Keratinocyte (primary cell): ENCODE results near the gene CACNB4.

Experiments
- CTCF ChIP-seq, 3 experiments: IDR thresholded peaks in 1 of 3; conservative IDR thresholded peaks in 1 of 3; optimal IDR thresholded peaks in 1 of 3; 2 replicates in 2 of 3; 3 replicates in 1 of 3; pipeline versions ENCODE3 to v1.5.1; 2011; ENCODE audit warnings: low read length in 3 of 3, mild to moderate bottlenecking in 3 of 3, moderate library complexity in 2 of 3, control low read depth in 1 of 3, inconsistent platforms in 1 of 3; ENCODE audit not compliant: insufficient read depth in 2 of 3; ENCODE audit errors: extremely low read depth in 1 of 3
- EZH2 ChIP-seq: IDR thresholded peaks from one replicate; pipeline ENCODE4 v1.6.1; 2012; ENCODE audit warnings: inconsistent platforms, mild to moderate bottlenecking, low read length, moderate library complexity

- TF ChIP-seq CTCF (optimal IDR thresholded peaks at IDR 0.05 in 1 of 3, IDR thresholded peaks at IDR 0.05 in 1 of 3, conservative IDR thresholded peaks at IDR 0.05 in 1 of 3; ENCODE audit: extremely low read depth in 1 of 3, insufficient read depth in 2 of 3, low read length in 3 of 3), result no peak
- no peak for TF ChIP-seq EZH2
These were observed 196.0 kb downstream of the CACNB4 start for GRCh38 chr2:151902829-151903228.
